A549 (cell line): Measurements from ENCODE around the gene LIN9. TPM values are rescaled to one million over a fixed set of nuclear protein-coding genes. Genes with fewer than 3 reads are reported as not detected.

Experiments used
- ATAC-seq, 2 experiments: fragments of 200-7000 bp in 1 of 2; fragments of >200 bp in 1 of 2; cut with Nextera tagmentation in 1 of 2; cut with Tn5 transposase in 1 of 2; 3 replicates each; pipeline versions ENCODE4 v1.8.0 to v1.9.1; 2018 to 2020; ENCODE audit warnings: mild to moderate bottlenecking in 1 of 2, moderate library complexity in 1 of 2
- CTCF ChIA-PET: fragments of 300-600 bp; sonication (Branson Sonifier 250); formaldehyde crosslinking; extraction: SDS; loops from one replicate; lab custom pipeline; 2021; ENCODE audit warnings: antibody characterized with exemption, inconsistent platforms; lab: Yijun Ruan, JAX
- POLR2A ChIA-PET: fragments of 350-600 bp; formaldehyde crosslinking; extraction: SDS; loops from one replicate; lab custom pipeline; 2021; ENCODE audit warnings: antibody characterized with exemption, inconsistent platforms; lab: Yijun Ruan, JAX
- DNase-seq, 2 experiments: peaks; one replicate each; pipeline versions ENCODE4 v3.0.0 to v3.0.0-alpha.2; 2011 to 2016; ENCODE audit warnings: low read depth in 1 of 2, low spot score in 1 of 2
- FAIRE-seq: peaks from 2 replicates; lab custom pipeline; 2011; peaks lifted over from hg19 to GRCh38; lab: Jason Lieb, UNC
- H3K27ac ChIP-seq, 2 experiments: fragments of >200 bp; sonication (Bioruptor Twin); formaldehyde crosslinking; 3 replicates each; pipeline ENCODE4 v1.5.1; 2016 to 2017
- H3K4me1 ChIP-seq: fragments of >200 bp; sonication (Bioruptor Twin); formaldehyde crosslinking; 3 replicates; pipeline ENCODE4 v1.6.1; 2016
- H3K4me2 ChIP-seq: fragments of >200 bp; sonication (Bioruptor Twin); formaldehyde crosslinking; 3 replicates; pipeline ENCODE4 v1.6.1; 2016
- H3K4me3 ChIP-seq: fragments of >200 bp; sonication (Bioruptor Twin); formaldehyde crosslinking; 3 replicates; pipeline ENCODE4 v1.5.1; 2016
- H3K9me3 ChIP-seq: fragments of >200 bp; sonication (Bioruptor Twin); formaldehyde crosslinking; 3 replicates; pipeline ENCODE4 v1.6.1; 2016
- CBX2 ChIP-seq: fragments of 200-600 bp; sonication (generic); IDR thresholded peaks from 2 replicates; pipeline ENCODE4 v1.6.1; 2016; ENCODE audit warnings: low read depth, mild to moderate bottlenecking, borderline replicate concordance
- CEBPB ChIP-seq, 2 experiments: fragments of >200 bp in 1 of 2; sonication (Bioruptor Twin) in 1 of 2; formaldehyde crosslinking in 1 of 2; IDR thresholded peaks; 2 replicates each; pipeline ENCODE4 v1.6.1; 2012 to 2016
- CHD2 ChIP-seq: fragments of 150-350 bp; IDR thresholded peaks from 2 replicates; pipeline ENCODE4 v1.6.1; 2014; ENCODE audit warnings: low read length; ENCODE audit not compliant: partially characterized antibody
- CHD4 ChIP-seq: fragments of 200-600 bp; sonication (generic); IDR thresholded peaks from 2 replicates; pipeline ENCODE4 v1.6.1; 2016; ENCODE audit warnings: antibody characterized with exemption, mild to moderate bottlenecking, borderline replicate concordance
- FOSB ChIP-seq: fragments of 250-450 bp; sonication (Bioruptor Pico); IDR thresholded peaks from 2 replicates; pipeline ENCODE4 v1.5.0; 2020; ENCODE audit warnings: mild to moderate bottlenecking, moderate library complexity
- FOSL2 ChIP-seq, 2 experiments: fragments of 450-650 bp in 1 of 2; fragments of >200 bp in 1 of 2; sonication (Bioruptor Twin) in 1 of 2; formaldehyde crosslinking; IDR thresholded peaks; 2 replicates each; pipeline versions ENCODE4 v1.5.0 to v1.6.1; 2016 to 2020; ENCODE audit warnings: mild to moderate bottlenecking in 1 of 2, moderate library complexity in 1 of 2
- KDM5A ChIP-seq: fragments of 200-600 bp; sonication (generic); IDR thresholded peaks from 2 replicates; pipeline ENCODE4 v1.6.1; 2016; ENCODE audit warnings: antibody characterized with exemption, mild to moderate bottlenecking
- NFE2L2 ChIP-seq: fragments of 150-350 bp; conservative IDR thresholded peaks from 2 replicates; pipeline ENCODE4 v1.6.1; 2014; ENCODE audit warnings: low read length
- POLR2A ChIP-seq: IDR thresholded peaks from 2 replicates; pipeline ENCODE4 v1.6.1; 2012; ENCODE audit warnings: mild to moderate bottlenecking, low read length
- RCOR1 ChIP-seq: fragments of 150-350 bp; IDR thresholded peaks from 2 replicates; pipeline ENCODE4 v1.6.1; 2014; ENCODE audit warnings: antibody characterized with exemption, low read length, low read depth
- RFX5 ChIP-seq: fragments of 450-650 bp; IDR thresholded peaks from 2 replicates; pipeline ENCODE4 v1.7.1; 2014; ENCODE audit warnings: antibody characterized with exemption, mild to moderate bottlenecking, moderate library complexity
- SMC3 ChIP-seq: fragments of >200 bp; sonication (Bioruptor Twin); formaldehyde crosslinking; IDR thresholded peaks from 3 replicates; pipeline ENCODE4 v1.6.1; 2018; ENCODE audit warnings: inconsistent platforms
- SREBF2 ChIP-seq: fragments of 450-650 bp; IDR thresholded peaks from 2 replicates; pipeline ENCODE4 v1.6.1; 2014; ENCODE audit warnings: mild to moderate bottlenecking, moderate library complexity
- ZC3H11A ChIP-seq: fragments of 450-650 bp; IDR thresholded peaks from 2 replicates; pipeline ENCODE4 v1.6.1; 2014; ENCODE audit warnings: antibody characterized with exemption, mild to moderate bottlenecking
- ZSCAN20 ChIP-seq: fragments of 250-450 bp; sonication (Bioruptor Pico); IDR thresholded peaks from 2 replicates; pipeline ENCODE4 v1.8.0; 2022; ENCODE audit warnings: mild to moderate bottlenecking, moderate library complexity
- WGBS: methylation state at CpG from one replicate; pipeline ENCODE4 v1.1.6; 2017; ENCODE audit errors: missing lambda C conversion rate; 5-methylcytosine and 5-hydroxymethylcytosine counted together
- polyA plus RNA-seq, 4 experiments: library from polyadenylated mRNA; depleted of rRNA in 3 of 4; stranded (reverse); fragments of >200 nt; fragmentation: RNase III in 1 of 4; extraction: RNeasy Plus Mini Kit Qiagen cat#74134 plus additional on column Dnase treatment in 1 of 4; gene quantifications; 2 replicates in 3 of 4; 3 replicates in 1 of 4; pipeline ENCODE4 v1.2.3, GENCODE V29; 2011 to 2017
- TF ChIP-seq, protein P1 (sequence below): IDR thresholded peaks from 2 replicates; pipeline ENCODE4 v1.6.1; 2012
- TF ChIP-seq, protein P2 (sequence below): fragments of 450-650 bp; IDR thresholded peaks from 2 replicates; pipeline ENCODE4 v1.6.1; 2014; ENCODE audit warnings: antibody characterized with exemption
- TF ChIP-seq, protein P3 (sequence below): fragments of 200-600 bp; sonication (generic); IDR thresholded peaks from 2 replicates; pipeline ENCODE4 v1.6.1; 2016; ENCODE audit warnings: antibody characterized with exemption, mild to moderate bottlenecking, moderate library complexity
- TF ChIP-seq, protein P4 (sequence below): fragments of >200 bp; sonication (Bioruptor Twin); formaldehyde crosslinking; IDR thresholded peaks from 2 replicates; pipeline ENCODE4 v1.6.1; 2016
- TF ChIP-seq, protein P5 (sequence below): fragments of 250-450 bp; sonication (Bioruptor Pico); IDR thresholded peaks from 2 replicates; pipeline ENCODE4 v1.5.0; 2021; ENCODE audit warnings: mild to moderate bottlenecking, moderate library complexity, borderline replicate concordance

Gene LIN9
- polyA plus RNA-seq, 2 of the 4 experiments (the other 2 are of a cell fraction): 8.3 to 14.7 TPM

DNA sequence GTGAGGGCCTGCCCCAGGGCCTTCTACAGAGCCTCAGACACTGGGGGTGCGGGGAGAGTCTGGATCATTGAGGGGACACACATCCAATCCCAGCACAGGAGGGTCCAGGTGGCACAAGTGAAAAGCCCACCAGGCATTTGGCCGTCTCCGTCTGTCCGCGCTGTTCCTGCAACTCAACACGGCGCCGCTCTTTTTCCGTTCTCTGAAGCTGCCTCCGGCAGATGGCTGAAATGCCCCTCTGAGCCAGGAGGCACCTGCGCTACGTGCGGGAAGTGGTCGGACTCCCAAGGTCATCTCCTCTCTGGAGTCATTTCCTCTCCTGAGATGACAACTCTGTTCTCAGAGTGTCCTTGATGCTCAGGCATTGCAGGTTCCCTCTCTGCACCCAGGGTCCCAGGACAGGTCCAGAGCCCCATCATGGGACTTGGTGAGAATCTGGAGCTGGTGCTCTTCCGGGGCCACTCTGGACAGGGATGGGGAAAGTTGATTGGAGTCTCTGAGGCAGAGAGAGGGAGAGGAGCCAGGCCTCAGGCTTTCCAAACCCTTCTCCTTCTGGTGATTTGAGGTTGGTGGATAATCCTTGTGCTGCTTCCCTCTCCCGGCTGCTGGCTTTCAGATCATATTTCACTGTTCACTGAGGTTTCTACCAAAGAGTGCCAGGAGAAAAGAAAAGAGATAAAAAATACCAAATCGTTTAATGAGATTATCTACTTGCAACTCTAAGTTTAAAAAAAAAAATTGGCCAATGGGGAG, 99.5 kb downstream of the LIN9 start:
- Histone ChIP-seq H3K4me2 (no peak overlapping the region), H3K4me3 (no peak overlapping the region), H3K4me1 (no peaks in the 10 kb centered on the region), H3K9me3 (no peaks in the 10 kb centered on the region), H3K27ac (no peak overlapping the region)
- DNase-seq (no peak), ATAC-seq (peak in 1 of 2 experiments; percentile 29; a peak in 3 of 6 replicates), FAIRE-seq (no peak)
- 79% methylated on average over 17 of the region's 17 CpGs for WGBS
- TF ChIP-seq, protein P1, sequence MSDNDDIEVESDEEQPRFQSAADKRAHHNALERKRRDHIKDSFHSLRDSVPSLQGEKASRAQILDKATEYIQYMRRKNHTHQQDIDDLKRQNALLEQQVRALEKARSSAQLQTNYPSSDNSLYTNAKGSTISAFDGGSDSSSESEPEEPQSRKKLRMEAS: no peak
- TF ChIP-seq ZC3H11A (no peak), POLR2A (no peak), CHD4 (no peak), CBX2 (no peak), SMC3 (no peak), FOSL2 (IDR thresholded peaks at IDR 0.05) (no peak), FOSL2 (CRISPR knock-in tag; IDR thresholded peaks at IDR 0.05) (no peak)
- TF ChIP-seq, protein P2, sequence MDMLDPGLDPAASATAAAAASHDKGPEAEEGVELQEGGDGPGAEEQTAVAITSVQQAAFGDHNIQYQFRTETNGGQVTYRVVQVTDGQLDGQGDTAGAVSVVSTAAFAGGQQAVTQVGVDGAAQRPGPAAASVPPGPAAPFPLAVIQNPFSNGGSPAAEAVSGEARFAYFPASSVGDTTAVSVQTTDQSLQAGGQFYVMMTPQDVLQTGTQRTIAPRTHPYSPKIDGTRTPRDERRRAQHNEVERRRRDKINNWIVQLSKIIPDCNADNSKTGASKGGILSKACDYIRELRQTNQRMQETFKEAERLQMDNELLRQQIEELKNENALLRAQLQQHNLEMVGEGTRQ: no peak
- TF ChIP-seq, protein P3, sequence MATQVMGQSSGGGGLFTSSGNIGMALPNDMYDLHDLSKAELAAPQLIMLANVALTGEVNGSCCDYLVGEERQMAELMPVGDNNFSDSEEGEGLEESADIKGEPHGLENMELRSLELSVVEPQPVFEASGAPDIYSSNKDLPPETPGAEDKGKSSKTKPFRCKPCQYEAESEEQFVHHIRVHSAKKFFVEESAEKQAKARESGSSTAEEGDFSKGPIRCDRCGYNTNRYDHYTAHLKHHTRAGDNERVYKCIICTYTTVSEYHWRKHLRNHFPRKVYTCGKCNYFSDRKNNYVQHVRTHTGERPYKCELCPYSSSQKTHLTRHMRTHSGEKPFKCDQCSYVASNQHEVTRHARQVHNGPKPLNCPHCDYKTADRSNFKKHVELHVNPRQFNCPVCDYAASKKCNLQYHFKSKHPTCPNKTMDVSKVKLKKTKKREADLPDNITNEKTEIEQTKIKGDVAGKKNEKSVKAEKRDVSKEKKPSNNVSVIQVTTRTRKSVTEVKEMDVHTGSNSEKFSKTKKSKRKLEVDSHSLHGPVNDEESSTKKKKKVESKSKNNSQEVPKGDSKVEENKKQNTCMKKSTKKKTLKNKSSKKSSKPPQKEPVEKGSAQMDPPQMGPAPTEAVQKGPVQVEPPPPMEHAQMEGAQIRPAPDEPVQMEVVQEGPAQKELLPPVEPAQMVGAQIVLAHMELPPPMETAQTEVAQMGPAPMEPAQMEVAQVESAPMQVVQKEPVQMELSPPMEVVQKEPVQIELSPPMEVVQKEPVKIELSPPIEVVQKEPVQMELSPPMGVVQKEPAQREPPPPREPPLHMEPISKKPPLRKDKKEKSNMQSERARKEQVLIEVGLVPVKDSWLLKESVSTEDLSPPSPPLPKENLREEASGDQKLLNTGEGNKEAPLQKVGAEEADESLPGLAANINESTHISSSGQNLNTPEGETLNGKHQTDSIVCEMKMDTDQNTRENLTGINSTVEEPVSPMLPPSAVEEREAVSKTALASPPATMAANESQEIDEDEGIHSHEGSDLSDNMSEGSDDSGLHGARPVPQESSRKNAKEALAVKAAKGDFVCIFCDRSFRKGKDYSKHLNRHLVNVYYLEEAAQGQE: no peak
- POLR2A ChIA-PET: no interaction called here
- CTCF ChIA-PET: interaction anchor here (0.8 to 4.2 kb wide), 4 partner anchors 12 to 85 kb away, joined by 4 to 21 read pairs (median 10); no protein-coding TSS in a partner anchor

DNA sequence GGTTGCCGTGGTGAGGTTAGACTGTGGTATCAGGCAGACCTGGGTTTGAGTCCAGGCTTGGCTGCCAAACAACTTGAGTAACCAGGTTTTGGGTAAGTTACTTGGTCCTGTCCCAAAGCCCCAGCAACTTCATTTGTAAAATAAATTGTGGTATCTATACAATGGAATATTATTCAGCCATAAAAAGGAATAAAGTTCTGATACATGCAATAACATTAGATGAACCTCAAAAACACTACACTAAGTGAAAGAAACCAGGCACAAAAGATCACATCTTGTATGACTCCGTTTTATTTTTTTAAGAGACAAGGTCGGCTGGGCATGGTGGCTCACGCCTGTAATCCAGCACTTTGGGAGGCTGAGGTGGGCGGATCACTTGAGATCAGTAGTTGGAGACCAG, 101.9 kb downstream of the LIN9 start:
- no peak for ATAC-seq
- POLR2A ChIA-PET: no interaction called here
- no peak for FAIRE-seq
- no peak overlapping the region for H3K27ac ChIP-seq
- DNase-seq: no peak
- no peak overlapping the region for H3K4me2 ChIP-seq
- H3K9me3 ChIP-seq: no peaks in the 10 kb centered on the region
- no peak overlapping the region for H3K4me3 ChIP-seq
- no peaks in the 10 kb centered on the region for H3K4me1 ChIP-seq
- TF ChIP-seq FOSB (CRISPR knock-in tag) (no peak), CEBPB (IDR thresholded peaks at IDR 0.05) (no peak)
- WGBS: 62% methylated on average over 5 of the region's 5 CpGs
- CTCF ChIA-PET: interaction anchor here (0.6 to 2.5 kb wide), 2 partner anchors 10 to 25 kb away, joined by 3 to 14 read pairs; no protein-coding TSS in a partner anchor

DNA sequence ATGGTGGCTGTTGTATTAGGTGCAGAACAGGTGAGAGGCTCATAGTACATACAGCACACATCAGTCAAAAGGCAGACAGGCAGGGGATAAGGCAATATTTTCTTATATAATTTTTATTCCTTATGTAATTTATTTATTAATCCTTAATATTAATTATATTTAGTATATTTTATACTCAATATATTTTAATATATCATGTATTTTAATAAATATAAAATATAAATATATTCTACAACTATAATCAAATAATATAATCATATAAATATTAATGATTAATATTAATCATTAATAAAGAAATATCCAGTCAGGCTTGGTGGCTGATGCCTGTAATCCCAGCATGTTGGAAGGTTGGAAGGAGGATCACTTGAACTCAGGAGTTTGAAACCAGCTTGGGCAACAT, 104.8 kb downstream of the LIN9 start:
- no peak for FAIRE-seq
- TF ChIP-seq FOSL2 (IDR thresholded peaks at IDR 0.05): no peak
- no peak for TF ChIP-seq FOSL2 (CRISPR knock-in tag; IDR thresholded peaks at IDR 0.05)
- TF ChIP-seq SREBF2: no peak
- TF ChIP-seq NFE2L2: no peak
- POLR2A ChIA-PET: no interaction called here
- H3K27ac ChIP-seq: no peak overlapping the region
- ATAC-seq: no peak
- no peaks in the 10 kb centered on the region for H3K4me1 ChIP-seq
- H3K4me2 ChIP-seq: no peak overlapping the region
- CTCF ChIA-PET: interaction anchor here (0.6 kb wide), 1 partner anchor 148 kb away, joined by 3 read pairs; no protein-coding TSS in a partner anchor
- no peak for DNase-seq
- no peaks in the 10 kb centered on the region for H3K9me3 ChIP-seq
- H3K4me3 ChIP-seq: no peak overlapping the region

DNA sequence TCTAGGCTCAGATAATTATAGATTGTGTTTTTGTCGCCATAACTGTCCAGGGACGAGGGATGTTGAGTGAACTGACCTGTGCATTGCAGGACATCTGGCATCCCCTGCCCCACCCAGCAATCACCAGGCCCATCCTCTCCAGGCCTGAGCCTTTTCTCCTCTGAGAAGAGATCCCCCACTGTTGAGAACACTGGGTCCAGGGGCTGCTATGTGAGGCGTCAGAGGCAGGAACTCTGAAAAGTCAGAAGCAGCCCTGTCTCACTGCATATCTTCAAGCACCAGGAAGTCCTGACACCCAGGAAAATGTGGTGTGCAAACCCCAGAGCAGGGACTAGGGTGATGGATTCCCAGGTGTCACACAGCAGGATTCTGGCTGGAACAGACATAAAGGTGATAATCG, 105.3 kb downstream of the LIN9 start:
- CTCF ChIA-PET: interaction anchor here (1.3 to 12.1 kb wide), 2 partner anchors 78 to 129 kb away, joined by 3 to 219 read pairs; no protein-coding TSS in a partner anchor
- ATAC-seq (no peak; a peak in 1 of 6 replicates), FAIRE-seq (no peak)

More for the DNA sequence above, 105.3 kb downstream of the LIN9 start:
- no peak for DNase-seq
- POLR2A ChIA-PET: no interaction called here
- 78% methylated on average over 4 of the region's 4 CpGs for WGBS
- H3K4me1 ChIP-seq: no peaks in the 10 kb centered on the region
- no peak overlapping the region for H3K27ac ChIP-seq
- H3K9me3 ChIP-seq: no peaks in the 10 kb centered on the region
- TF ChIP-seq, protein P4, sequence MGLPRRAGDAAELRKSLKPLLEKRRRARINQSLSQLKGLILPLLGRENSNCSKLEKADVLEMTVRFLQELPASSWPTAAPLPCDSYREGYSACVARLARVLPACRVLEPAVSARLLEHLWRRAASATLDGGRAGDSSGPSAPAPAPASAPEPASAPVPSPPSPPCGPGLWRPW: no peak
- TF ChIP-seq ZSCAN20 (CRISPR knock-in tag) (no peak), RFX5 (no peak), KDM5A (no peak), RCOR1 (no peak), CHD2 (no peak), SREBF2 (no peak)
- TF ChIP-seq, protein P5, sequence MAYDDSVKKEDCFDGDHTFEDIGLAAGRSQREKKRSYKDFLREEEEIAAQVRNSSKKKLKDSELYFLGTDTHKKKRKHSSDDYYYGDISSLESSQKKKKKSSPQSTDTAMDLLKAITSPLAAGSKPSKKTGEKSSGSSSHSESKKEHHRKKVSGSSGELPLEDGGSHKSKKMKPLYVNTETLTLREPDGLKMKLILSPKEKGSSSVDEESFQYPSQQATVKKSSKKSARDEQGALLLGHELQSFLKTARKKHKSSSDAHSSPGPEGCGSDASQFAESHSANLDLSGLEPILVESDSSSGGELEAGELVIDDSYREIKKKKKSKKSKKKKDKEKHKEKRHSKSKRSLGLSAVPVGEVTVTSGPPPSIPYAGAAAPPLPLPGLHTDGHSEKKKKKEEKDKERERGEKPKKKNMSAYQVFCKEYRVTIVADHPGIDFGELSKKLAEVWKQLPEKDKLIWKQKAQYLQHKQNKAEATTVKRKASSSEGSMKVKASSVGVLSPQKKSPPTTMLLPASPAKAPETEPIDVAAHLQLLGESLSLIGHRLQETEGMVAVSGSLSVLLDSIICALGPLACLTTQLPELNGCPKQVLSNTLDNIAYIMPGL (CRISPR knock-in tag): no peak
- no peak overlapping the region for H3K4me3 ChIP-seq
- no peak overlapping the region for H3K4me2 ChIP-seq
